Lower lobe of right lung (tissue), 2 donors: Measurements from ENCODE around the gene CD34. TPM values are rescaled to one million over a fixed set of nuclear protein-coding genes. Genes with fewer than 3 reads are reported as not detected.

Source experiments
- ATAC-seq, 2 donors: fragments of 200-7000 bp; cut with Tn5 transposase; one replicate each; pipeline ENCODE4 v1.9.1; 2020 to 2022; ENCODE audit warnings: mild to moderate bottlenecking in 2 of 2, moderate library complexity in 2 of 2
- DNase-seq: peaks from one replicate; pipeline ENCODE4 v3.0.0-alpha.2; 2020
- H3K27ac ChIP-seq: fragments of 200-600 bp; one replicate; pipeline ENCODE4 v1.8.0; 2022
- H3K27me3 ChIP-seq: fragments of 200-600 bp; one replicate; pipeline ENCODE4 v1.8.0; 2022; ENCODE audit warnings: low read depth
- H3K36me3 ChIP-seq: fragments of 200-600 bp; one replicate; pipeline ENCODE4 v1.8.0; 2022; ENCODE audit warnings: mild to moderate bottlenecking
- H3K4me1 ChIP-seq: fragments of 200-600 bp; one replicate; pipeline ENCODE4 v1.8.0; 2022
- H3K4me3 ChIP-seq: fragments of 200-600 bp; one replicate; pipeline ENCODE4 v1.8.0; 2022; ENCODE audit warnings: mild to moderate bottlenecking
- H3K9me3 ChIP-seq: fragments of 200-600 bp; one replicate; pipeline ENCODE4 v1.8.0; 2022
- CTCF ChIP-seq: fragments of 200-600 bp; IDR thresholded peaks from one replicate; pipeline ENCODE4 v1.8.0; 2022; ENCODE audit warnings: antibody characterized with exemption, mild to moderate bottlenecking
- intact Hi-C: fragments of 100-400 bp; cut with DNase I; formaldehyde crosslinking; loops from one replicate; pipeline ENCODE4 v1.11.0; 2022
- total RNA-seq: library from RNA; stranded (reverse); fragmentation: NEBNext Ultra II Directional; extraction: Animal tissue kit (Norgen Biotek cat#: 25700); gene quantifications from one replicate; pipeline ENCODE4 v1.2.1, GENCODE V29; 2021
- donor health status: DM: no; HTN: yes; CAD: no; lungs with severe emphysema.

CD34 gene
- total RNA-seq, 1 donor from 2014 or later, result 44.6 TPM

DNA sequence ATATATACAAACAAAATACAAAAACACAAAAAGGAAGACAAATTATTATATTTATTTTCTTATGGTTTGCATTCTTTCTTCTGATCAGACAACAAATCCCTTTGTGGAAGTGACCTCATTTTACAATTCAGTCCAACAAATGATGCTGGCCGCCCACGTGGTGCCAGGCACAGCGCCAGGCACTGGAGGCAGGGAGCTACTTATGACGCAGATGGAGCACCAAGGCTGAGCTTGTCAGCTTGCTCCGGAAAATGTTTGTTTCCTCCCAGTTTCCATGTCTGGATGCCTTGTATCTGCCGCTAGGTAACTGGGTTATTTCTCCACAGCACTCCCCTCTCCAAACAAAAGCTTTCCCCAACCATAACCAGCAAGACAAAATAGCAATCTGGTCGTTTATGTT lies 30.7 kb upstream of the CD34 start:
- H3K27ac ChIP-seq, result peak overlapping the region; percentile 70
- no peaks in the 10 kb centered on the region for H3K27me3 ChIP-seq
- H3K9me3 ChIP-seq, result no peaks in the 10 kb centered on the region
- ATAC-seq, result peak; percentile 63 to 67
- intact Hi-C loops, result no loop called here
- H3K4me1 ChIP-seq, result no peaks in the 10 kb centered on the region
- TF ChIP-seq CTCF, result no peak
- H3K36me3 ChIP-seq, result no peaks in the 10 kb centered on the region
- DNase-seq, result peak; percentile 60
- H3K4me3 ChIP-seq, result no peak overlapping the region

GRCh38 chr1:207938016-207938415 lies 27.1 kb upstream of the CD34 start:
- ATAC-seq (peak; percentile 47 to 65), DNase-seq (no peak)
- no peak overlapping the region for H3K27ac ChIP-seq
- no peaks in the 10 kb centered on the region for H3K9me3 ChIP-seq
- intact Hi-C loops, result no loop called here
- no peak for TF ChIP-seq CTCF
- H3K4me3 ChIP-seq, result no peak overlapping the region
- H3K27me3 ChIP-seq, result no peaks in the 10 kb centered on the region
- H3K36me3 ChIP-seq, result no peaks in the 10 kb centered on the region
- H3K4me1 ChIP-seq, result no peaks in the 10 kb centered on the region

- no peak for DNase-seq
- H3K4me1 ChIP-seq, result no peaks in the 10 kb centered on the region
- intact Hi-C loops, result no loop called here
- no peak for ATAC-seq
- H3K9me3 ChIP-seq, result no peaks in the 10 kb centered on the region
- no peak for TF ChIP-seq CTCF
- no peak overlapping the region for H3K4me3 ChIP-seq
- H3K36me3 ChIP-seq, result no peaks in the 10 kb centered on the region
- no peak overlapping the region for H3K27ac ChIP-seq
- no peaks in the 10 kb centered on the region for H3K27me3 ChIP-seq
Observed at GRCh38 chr1:207937204-207937603, 26.3 kb upstream of the CD34 start.

DNA sequence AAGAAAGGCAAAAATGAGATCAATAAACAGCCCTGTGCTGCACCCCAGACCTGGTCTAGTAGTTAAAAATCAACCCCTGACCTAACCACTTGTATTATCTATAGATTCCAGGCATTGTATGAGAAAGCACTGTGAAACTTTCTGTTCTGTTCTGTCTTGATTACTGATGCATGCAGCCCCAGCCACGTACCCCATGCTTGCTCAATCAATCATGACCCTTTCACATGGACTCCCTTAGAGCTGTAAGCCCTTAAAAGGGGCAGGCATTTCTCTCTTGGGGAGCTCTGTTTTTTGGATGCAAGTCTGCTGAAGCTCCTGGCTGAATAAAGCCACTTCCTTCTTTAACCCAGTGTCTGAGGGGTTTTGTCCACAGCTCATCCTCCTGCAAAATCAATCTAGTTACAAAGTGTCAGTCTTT lies 24.2 kb upstream of the CD34 start:
- no peaks in the 10 kb centered on the region for H3K27me3 ChIP-seq
- intact Hi-C loops, result no loop called here
- H3K27ac ChIP-seq, result no peak overlapping the region
- no peak for TF ChIP-seq CTCF
- no peaks in the 10 kb centered on the region for H3K36me3 ChIP-seq
- DNase-seq (no peak), ATAC-seq (no peak)
- H3K9me3 ChIP-seq, result no peaks in the 10 kb centered on the region
- no peak overlapping the region for H3K4me3 ChIP-seq
- no peaks in the 10 kb centered on the region for H3K4me1 ChIP-seq

DNA sequence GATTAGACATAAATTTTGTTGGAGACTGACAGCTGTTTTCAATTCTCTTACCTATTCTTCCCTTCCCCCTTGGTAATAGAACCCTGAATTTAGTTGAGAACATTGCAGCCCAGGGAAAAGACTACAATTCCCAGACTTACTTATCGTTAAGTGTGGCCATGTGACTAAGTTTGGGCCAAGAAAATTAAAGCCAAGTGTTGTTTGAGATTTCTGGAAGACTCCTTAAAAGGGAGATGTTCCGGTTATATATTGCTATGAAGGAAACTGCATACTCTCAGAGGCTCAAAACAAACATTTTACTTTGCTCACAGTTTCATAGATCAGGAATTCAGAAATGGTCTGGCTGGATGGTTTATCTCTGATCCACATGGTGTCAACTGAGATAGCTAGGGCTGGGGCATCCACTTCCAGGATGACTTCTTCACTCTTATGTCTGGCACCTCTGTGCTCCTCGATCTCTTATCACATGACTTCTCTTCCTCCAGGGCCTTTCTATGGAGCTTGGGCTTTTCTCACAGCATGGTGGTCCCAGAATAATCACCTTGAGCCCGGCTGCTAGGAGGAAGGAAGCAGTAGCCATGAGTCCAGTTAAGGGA lies 22.4 kb upstream of the CD34 start:
- DNase-seq, result no peak
- intact Hi-C loops, result no loop called here

More for the DNA sequence above, 22.4 kb upstream of the CD34 start:
- ATAC-seq, result no peak
- Histone ChIP-seq H3K27ac (no peak overlapping the region), H3K27me3 (no peaks in the 10 kb centered on the region), H3K4me3 (no peak overlapping the region), H3K36me3 (no peaks in the 10 kb centered on the region), H3K9me3 (no peaks in the 10 kb centered on the region), H3K4me1 (no peaks in the 10 kb centered on the region)
- TF ChIP-seq CTCF, result no peak
